22Rv1 (cell line): ENCODE data around the gene CAPG.

ENCODE experiments used
- ZFX ChIP-seq: fragments of 450-650 bp; IDR thresholded peaks from 2 replicates; pipeline ENCODE4 v1.6.1; 2017; ENCODE audit warnings: antibody characterized with exemption, borderline replicate concordance
- TF ChIP-seq, protein P1 (sequence below): fragments of 450-650 bp; IDR thresholded peaks from 2 replicates; pipeline ENCODE4 v1.5.1; 2017; ENCODE audit warnings: mild to moderate bottlenecking

GRCh38 chr2:85427300-85427835 is 17.2 kb upstream of the CAPG start:
- TF ChIP-seq, protein P1, sequence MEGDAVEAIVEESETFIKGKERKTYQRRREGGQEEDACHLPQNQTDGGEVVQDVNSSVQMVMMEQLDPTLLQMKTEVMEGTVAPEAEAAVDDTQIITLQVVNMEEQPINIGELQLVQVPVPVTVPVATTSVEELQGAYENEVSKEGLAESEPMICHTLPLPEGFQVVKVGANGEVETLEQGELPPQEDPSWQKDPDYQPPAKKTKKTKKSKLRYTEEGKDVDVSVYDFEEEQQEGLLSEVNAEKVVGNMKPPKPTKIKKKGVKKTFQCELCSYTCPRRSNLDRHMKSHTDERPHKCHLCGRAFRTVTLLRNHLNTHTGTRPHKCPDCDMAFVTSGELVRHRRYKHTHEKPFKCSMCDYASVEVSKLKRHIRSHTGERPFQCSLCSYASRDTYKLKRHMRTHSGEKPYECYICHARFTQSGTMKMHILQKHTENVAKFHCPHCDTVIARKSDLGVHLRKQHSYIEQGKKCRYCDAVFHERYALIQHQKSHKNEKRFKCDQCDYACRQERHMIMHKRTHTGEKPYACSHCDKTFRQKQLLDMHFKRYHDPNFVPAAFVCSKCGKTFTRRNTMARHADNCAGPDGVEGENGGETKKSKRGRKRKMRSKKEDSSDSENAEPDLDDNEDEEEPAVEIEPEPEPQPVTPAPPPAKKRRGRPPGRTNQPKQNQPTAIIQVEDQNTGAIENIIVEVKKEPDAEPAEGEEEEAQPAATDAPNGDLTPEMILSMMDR = no peak
- no peak for TF ChIP-seq ZFX
